GM12878 (cell line): ENCODE data around the gene GRIK4. TPM values are rescaled to one million over a fixed set of nuclear protein-coding genes. Genes with fewer than 3 reads are reported as not detected.

Experiments used
- ATAC-seq: fragments of 200-7000 bp; cut with Tn5 transposase; 3 replicates; pipeline ENCODE4 v1.9.1; 2020; ENCODE audit warnings: mild to moderate bottlenecking, moderate library complexity
- BruUV-seq: library from RNA; stranded (reverse); fragments of 400-500 nt; replicated peaks from 2 replicates; lab custom pipeline; 2021; lab: Mats Ljungman, UMichigan
- CTCF ChIA-PET: fragments of 300-600 bp; sonication (Branson Sonifier 250); formaldehyde crosslinking; extraction: SDS; loops from one replicate; lab custom pipeline; 2021; ENCODE audit warnings: inconsistent platforms; lab: Yijun Ruan, JAX
- POLR2A ChIA-PET: fragments of 350-600 bp; formaldehyde crosslinking; extraction: SDS; loops from one replicate; lab custom pipeline; 2021; ENCODE audit warnings: inconsistent platforms; lab: Charles Lee
- RAD21 ChIA-PET: fragments of 300-600 bp; sonication (Branson Sonifier 250); formaldehyde crosslinking; loops from one replicate; lab custom pipeline; 2023; ENCODE audit warnings: antibody characterized with exemption; ENCODE audit not compliant: unreplicated experiment; lab: Charles Lee
- SMC1A ChIA-PET: fragments of 300-600 bp; sonication (Branson Sonifier 250); formaldehyde crosslinking; loops from one replicate; lab custom pipeline; 2023; ENCODE audit not compliant: unreplicated experiment, uncharacterized antibody; lab: Charles Lee
- DNase-seq: peaks from one replicate; pipeline ENCODE4 v3.0.0-alpha.2; 2011; ENCODE audit warnings: low read depth, low spot score
- FAIRE-seq: peaks from 3 replicates; lab custom pipeline; 2011; peaks lifted over from hg19 to GRCh38; lab: Jason Lieb, UNC
- H2AFZ ChIP-seq: 2 replicates; pipeline ENCODE4 v1.6.0; 2011; ENCODE audit warnings: low read depth, low read length, control low read depth; ENCODE audit not compliant: control insufficient read depth
- H3K27ac ChIP-seq: 2 replicates; pipeline ENCODE4 v1.5.1; 2011; ENCODE audit warnings: control low read depth; ENCODE audit not compliant: control insufficient read depth, insufficient read depth
- H3K27me3 ChIP-seq, 2 experiments: replicated peaks in 1 of 2; 2 replicates each; pipeline versions ENCODE4 v1.6.0 to v1.6.1; 2011; ENCODE audit warnings: low read length in 1 of 2; ENCODE audit not compliant: control insufficient read depth in 2 of 2, insufficient read depth in 2 of 2
- H3K36me3 ChIP-seq, 2 experiments: 2 replicates each; pipeline ENCODE4 v1.5.1; 2011; ENCODE audit warnings: low read length in 1 of 2; ENCODE audit not compliant: control insufficient read depth in 2 of 2, insufficient read depth in 2 of 2
- H3K4me1 ChIP-seq: 2 replicates; pipeline ENCODE4 v1.6.1; 2011; ENCODE audit warnings: mild to moderate bottlenecking, low read length, moderate library complexity, mixed read lengths; ENCODE audit not compliant: control insufficient read depth, insufficient read depth
- H3K4me2 ChIP-seq: 2 replicates; pipeline ENCODE4 v1.6.0; 2011; ENCODE audit warnings: control low read depth; ENCODE audit not compliant: control insufficient read depth, insufficient read depth
- H3K4me3 ChIP-seq: fragments of 200-600 bp; sonication (generic); 2 replicates; pipeline ENCODE4 v1.5.1; 2016
- H3K79me2 ChIP-seq: 2 replicates; pipeline ENCODE4 v1.6.0; 2011; ENCODE audit warnings: low read length; ENCODE audit not compliant: control insufficient read depth, insufficient read depth
- H3K9ac ChIP-seq: 2 replicates; pipeline ENCODE4 v1.8.0; 2011; ENCODE audit warnings: low read length, control low read depth, mixed read lengths; ENCODE audit not compliant: control insufficient read depth, insufficient read depth
- H3K9me3 ChIP-seq: replicated peaks from 3 replicates; pipeline ENCODE4 v1.5.1; 2011; ENCODE audit warnings: mild to moderate bottlenecking, low read length; ENCODE audit not compliant: control insufficient read depth, insufficient read depth
- H4K20me1 ChIP-seq: 2 replicates; pipeline ENCODE4 v1.6.0; 2011; ENCODE audit not compliant: control insufficient read depth, insufficient read depth
- BACH1 ChIP-seq: fragments of 450-650 bp; IDR thresholded peaks from 2 replicates; pipeline ENCODE4 v1.6.1; 2017; ENCODE audit warnings: mild to moderate bottlenecking, borderline replicate concordance
- CHD1 ChIP-seq: IDR thresholded peaks from 2 replicates; pipeline ENCODE4 v1.6.1; 2012; ENCODE audit warnings: low read depth, low read length, improper control_type of control experiment
- FOXM1 ChIP-seq: IDR thresholded peaks from 2 replicates; pipeline ENCODE4 v1.6.1; 2012; ENCODE audit warnings: low read depth, mild to moderate bottlenecking, inconsistent platforms, low read length, moderate library complexity
- HCFC1 ChIP-seq: fragments of 150-350 bp; IDR thresholded peaks from 2 replicates; pipeline ENCODE4 v1.6.1; 2014; ENCODE audit warnings: low read length
- IKZF2 ChIP-seq, 2 experiments: fragments of 450-650 bp; IDR thresholded peaks; 2 replicates each; pipeline ENCODE4 v1.6.1; 2017; ENCODE audit warnings: mild to moderate bottlenecking in 2 of 2, moderate library complexity in 2 of 2
- IRF4 ChIP-seq: IDR thresholded peaks from 2 replicates; pipeline ENCODE4 v1.6.1; 2011; ENCODE audit warnings: low read depth, low read length
- IRF5 ChIP-seq: fragments of 450-650 bp; IDR thresholded peaks from 2 replicates; pipeline ENCODE4 v1.6.1; 2017; ENCODE audit warnings: borderline replicate concordance
- KAT2A ChIP-seq: conservative IDR thresholded peaks from 2 replicates; pipeline ENCODE4 v1.6.1; 2011; ENCODE audit warnings: low read depth, low read length; ENCODE audit not compliant: control insufficient read depth
- KLF5 ChIP-seq: fragments of 450-650 bp; IDR thresholded peaks from 2 replicates; pipeline ENCODE4 v1.6.1; 2014; ENCODE audit warnings: mild to moderate bottlenecking; ENCODE audit not compliant: partially characterized antibody
- MAX ChIP-seq: IDR thresholded peaks from 2 replicates; pipeline ENCODE4 v1.6.1; 2012; ENCODE audit warnings: low read depth, low read length, improper control_type of control experiment
- MEF2A ChIP-seq: IDR thresholded peaks from 2 replicates; pipeline ENCODE4 v1.6.1; 2011; ENCODE audit warnings: low read depth, mild to moderate bottlenecking, low read length, moderate library complexity; ENCODE audit not compliant: insufficient read depth
- PRDM15 ChIP-seq: fragments of 450-650 bp; formaldehyde crosslinking; IDR thresholded peaks from 2 replicates; pipeline ENCODE4 v1.4.0; 2020; ENCODE audit warnings: mild to moderate bottlenecking, moderate library complexity
- SMC3 ChIP-seq: IDR thresholded peaks from 2 replicates; pipeline ENCODE4 v1.6.1; 2011; ENCODE audit warnings: low read length, improper control_type of control experiment, borderline replicate concordance
- SREBF1 ChIP-seq: IDR thresholded peaks from 2 replicates; pipeline ENCODE4 v1.6.1; 2012; ENCODE audit warnings: mild to moderate bottlenecking, low read length
- SUPT20H ChIP-seq: IDR thresholded peaks from 2 replicates; pipeline ENCODE4 v1.6.1; 2011; ENCODE audit warnings: low read depth, mild to moderate bottlenecking, low read length, moderate library complexity, borderline replicate concordance; ENCODE audit not compliant: control insufficient read depth
- ZNF274 ChIP-seq: IDR thresholded peaks from one replicate; pipeline ENCODE4 v1.8.0; 2011; ENCODE audit not compliant: insufficient read length, insufficient read depth
- WGBS: methylation state at CpG from one replicate; pipeline ENCODE4 v1.1.6; 2016; ENCODE audit warnings: low lambda C conversion rate; ENCODE audit not compliant: insufficient replicate concordance, insufficient coverage; ENCODE audit errors: missing lambda C conversion rate; 5-methylcytosine and 5-hydroxymethylcytosine counted together
- in situ Hi-C: fragments of 300-500 bp; cut with MboI; formaldehyde crosslinking; loops from 9 replicates; pipeline ENCODE4 v1.14.3; 2018; ENCODE audit warnings: mixed read lengths
- intact Hi-C: fragments of 100-400 bp; cut with micrococcal nuclease; formaldehyde crosslinking; loops from one replicate; pipeline ENCODE4 v1.14.2; 2022; ENCODE audit not compliant: unreplicated experiment
- polyA plus RNA-seq, 11 experiments: library from polyadenylated mRNA; depleted of rRNA in 4 of 11; unstranded in 6 of 11; stranded (reverse) in 5 of 11; fragments of >200 nt; fragmentation: Nextera tagmentation in 4 of 11; fragmentation: Illumina TruSeq in 1 of 11; extraction: Ambion mirVana in 4 of 11; extraction: Trizol in 1 of 11; gene quantifications; 1 replicate in 1 of 11; 2 replicates in 10 of 11; pipeline versions ENCODE4 v1.2.1 to v1.2.3, GENCODE V29; 2011 to 2016; ENCODE audit warnings: inconsistent platforms in 2 of 11, missing spikeins in 2 of 11, low read depth in 1 of 11
- total RNA-seq, 4 experiments: library from RNA; depleted of rRNA in 3 of 4; stranded (reverse); fragments of >200 nt in 3 of 4; fragmentation: Illumina TruSeq in 1 of 4; extraction: Trizol in 1 of 4; gene quantifications; 2 replicates each; pipeline versions ENCODE4 v1.2.1 to v1.2.3, GENCODE V29; 2013 to 2021

Gene GRIK4
- total and polyA plus RNA-seq, 10 of the 15 experiments (the other 5 are each of a cell fraction or from before 2014, with no cell fraction given) = 0.33 to 3.6 (median 0.72) TPM

- TF ChIP-seq PRDM15 (CRISPR knock-in tag) (no peak), SREBF1 (no peak), KLF5 (no peak), IRF5 (no peak), SMC3 (no peak)
- TF ChIP-seq, all 136 proteins: peak for 0
Measured at GRCh38 chr11:120525261-120526171, 14.0 kb downstream of the GRIK4 start (continued).

GRCh38 chr11:120526241-120526640 lies 14.7 kb downstream of the GRIK4 start:
- H3K27me3 ChIP-seq = peaks cover 0 to 1% of the 10 kb centered on the region in 2 experiments; a peak in 2 of 4 replicates
- ChIA-PET CTCF (no interaction called here), SMC1A (no interaction called here), POLR2A (no interaction called here), RAD21 (interaction anchor here (0.6 to 2.3 kb wide), 3 partner anchors 35 to 159 kb away, joined by 3 to 6 read pairs (median 5); no protein-coding TSS in a partner anchor)
- no peak overlapping the region for H3K4me3 ChIP-seq
- ATAC-seq = no peak
- in situ Hi-C loops = no loop called here
- no TSS peak for BruUV-seq
- H2AFZ ChIP-seq = no peak overlapping the region
- DNase-seq = no peak
- H3K9me3 ChIP-seq = no peaks in the 10 kb centered on the region
- H3K4me1 ChIP-seq = no peaks in the 10 kb centered on the region
- no peak overlapping the region for H3K27ac ChIP-seq
- intact Hi-C loops = no loop called here
- 31% methylated on average over 10 of the region's 10 CpGs for WGBS
- H3K79me2 ChIP-seq = no peaks in the 10 kb centered on the region
- no peaks in the 10 kb centered on the region for H3K36me3 ChIP-seq
- no peaks in the 10 kb centered on the region for H4K20me1 ChIP-seq
- no peak for TF ChIP-seq KLF5
- no peak for TF ChIP-seq KAT2A
- TF ChIP-seq MAX = no peak
- no peak for TF ChIP-seq ZNF274
- TF ChIP-seq MEF2A = no peak
- no peak for TF ChIP-seq CHD1
- no peak for TF ChIP-seq BACH1
- TF ChIP-seq IKZF2 (IDR thresholded peaks at IDR 0.05) = no peak
- TF ChIP-seq IRF4 = no peak
- no peak for TF ChIP-seq HCFC1
- TF ChIP-seq FOXM1 = no peak
- no peak for TF ChIP-seq SUPT20H
- no peak for FAIRE-seq
- H3K9ac ChIP-seq = no peak overlapping the region
- H3K4me2 ChIP-seq = no peak overlapping the region
